Measurements from ENCODE around the gene SH3PXD2B. TPM values are rescaled to one million over a fixed set of nuclear protein-coding genes. Genes with fewer than 3 reads are reported as not detected.
A peak's percentile ranks its signal among the peaks of the same experiment; 100 is the strongest.

SH3PXD2B gene
- total and polyA plus RNA-seq, 2 of the 13 experiments (the other 11 are each of a cell fraction or from before 2014, with no cell fraction given) = 3.4 to 4.6 TPM

DNA sequence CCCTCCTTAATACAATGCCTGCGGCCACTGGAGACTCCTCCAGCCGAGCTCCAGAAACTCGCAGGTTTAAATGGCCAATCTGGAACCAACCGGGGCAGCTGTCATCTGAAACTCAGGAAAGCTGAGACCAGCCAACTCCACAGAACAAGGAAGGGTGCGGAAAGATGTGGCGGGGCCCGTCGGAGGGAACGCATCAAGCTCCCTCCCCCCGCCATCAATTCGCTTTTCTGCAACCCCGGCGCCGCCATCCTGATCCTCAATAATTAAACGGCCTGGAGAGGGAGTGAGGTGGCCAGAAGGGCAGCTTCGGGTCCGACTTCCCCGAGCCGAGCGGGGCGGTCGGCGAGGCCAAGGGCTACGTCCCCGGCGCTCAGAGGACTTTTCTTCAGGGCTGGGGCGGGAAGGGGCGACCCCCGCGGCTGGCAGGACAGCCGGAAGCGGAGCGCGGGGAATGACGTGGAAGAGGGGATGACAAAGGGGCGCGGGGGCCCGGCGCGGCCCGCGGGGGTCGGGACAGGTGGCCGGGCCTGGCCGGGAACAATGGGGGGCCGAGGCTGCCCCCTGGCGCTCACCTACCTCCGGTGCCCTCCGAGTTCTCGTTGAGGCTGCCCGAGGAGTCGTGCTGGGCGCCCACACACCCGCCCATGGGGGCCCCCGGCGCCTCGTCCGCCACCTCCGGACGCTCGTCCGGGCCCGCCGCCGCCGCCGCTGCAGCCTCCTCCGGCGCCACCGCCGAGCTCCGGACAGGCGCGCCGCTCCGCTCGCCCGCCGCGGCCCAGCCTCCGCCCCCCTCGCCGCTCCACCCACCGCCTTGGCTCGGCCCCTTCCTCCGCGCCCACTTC, 171.1 kb downstream of the SH3PXD2B start, which contains the start of gene UBTD2 (continued):
- TF ChIP-seq ZSCAN29 (CRISPR knock-in tag; conservative IDR thresholded peaks at IDR 0.05) (peak; percentile 7; the same call in 1 of the 2 replicates), HCFC1 (IDR thresholded peaks at IDR 0.05; ENCODE audit: low read depth, low read length) (no peak), NFRKB (IDR thresholded peaks at IDR 0.05) (no peak), CAMTA2 (CRISPR knock-in tag; IDR thresholded peaks at IDR 0.05; ENCODE audit: borderline replicate concordance) (no peak), ZNF431 (CRISPR knock-in tag; IDR thresholded peaks at IDR 0.05; ENCODE audit: borderline replicate concordance, low read depth) (0 out of 2 replicates have a peak, but pooled peaks have one; percentile 24), ATRX (CRISPR knock-in tag; IDR thresholded peaks at IDR 0.05; ENCODE audit: borderline replicate concordance) (no peak), KDM5A (IDR thresholded peaks at IDR 0.05; ENCODE audit: borderline replicate concordance, low read length) (no peak), HNRNPL (IDR thresholded peaks at IDR 0.05; ENCODE audit: low read depth, low read length) (0 out of 2 replicates have a peak, but pooled peaks have one; percentile 50), ZMYM3 (CRISPR knock-in tag; IDR thresholded peaks at IDR 0.05) (peak; percentile 48; the same call in 1 of the 2 replicates), CBX2 (IDR thresholded peaks at IDR 0.05; ENCODE audit: low read depth, low read length) (no peak), CBX2 (CRISPR knock-in tag; IDR thresholded peaks at IDR 0.05; ENCODE audit: low read depth) (no peak), FOXM1 (CRISPR knock-in tag; IDR thresholded peaks at IDR 0.05) (no peak), ZNF644 (CRISPR knock-in tag; IDR thresholded peaks at IDR 0.05; ENCODE audit: low read depth) (no peak), PHF20 (CRISPR knock-in tag; IDR thresholded peaks at IDR 0.05) (no peak), ZBTB3 (CRISPR knock-in tag; IDR thresholded peaks at IDR 0.05; ENCODE audit: borderline replicate concordance, low read depth) (no peak), ZNF678 (CRISPR knock-in tag; IDR thresholded peaks at IDR 0.05) (0 out of 2 replicates have a peak, but pooled peaks have one; percentile 78)
- TF ChIP-seq, protein P1, sequence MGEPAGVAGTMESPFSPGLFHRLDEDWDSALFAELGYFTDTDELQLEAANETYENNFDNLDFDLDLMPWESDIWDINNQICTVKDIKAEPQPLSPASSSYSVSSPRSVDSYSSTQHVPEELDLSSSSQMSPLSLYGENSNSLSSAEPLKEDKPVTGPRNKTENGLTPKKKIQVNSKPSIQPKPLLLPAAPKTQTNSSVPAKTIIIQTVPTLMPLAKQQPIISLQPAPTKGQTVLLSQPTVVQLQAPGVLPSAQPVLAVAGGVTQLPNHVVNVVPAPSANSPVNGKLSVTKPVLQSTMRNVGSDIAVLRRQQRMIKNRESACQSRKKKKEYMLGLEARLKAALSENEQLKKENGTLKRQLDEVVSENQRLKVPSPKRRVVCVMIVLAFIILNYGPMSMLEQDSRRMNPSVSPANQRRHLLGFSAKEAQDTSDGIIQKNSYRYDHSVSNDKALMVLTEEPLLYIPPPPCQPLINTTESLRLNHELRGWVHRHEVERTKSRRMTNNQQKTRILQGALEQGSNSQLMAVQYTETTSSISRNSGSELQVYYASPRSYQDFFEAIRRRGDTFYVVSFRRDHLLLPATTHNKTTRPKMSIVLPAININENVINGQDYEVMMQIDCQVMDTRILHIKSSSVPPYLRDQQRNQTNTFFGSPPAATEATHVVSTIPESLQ (CRISPR knock-in tag; conservative IDR thresholded peaks at IDR 0.05) = no peak
- TF ChIP-seq, protein P2, sequence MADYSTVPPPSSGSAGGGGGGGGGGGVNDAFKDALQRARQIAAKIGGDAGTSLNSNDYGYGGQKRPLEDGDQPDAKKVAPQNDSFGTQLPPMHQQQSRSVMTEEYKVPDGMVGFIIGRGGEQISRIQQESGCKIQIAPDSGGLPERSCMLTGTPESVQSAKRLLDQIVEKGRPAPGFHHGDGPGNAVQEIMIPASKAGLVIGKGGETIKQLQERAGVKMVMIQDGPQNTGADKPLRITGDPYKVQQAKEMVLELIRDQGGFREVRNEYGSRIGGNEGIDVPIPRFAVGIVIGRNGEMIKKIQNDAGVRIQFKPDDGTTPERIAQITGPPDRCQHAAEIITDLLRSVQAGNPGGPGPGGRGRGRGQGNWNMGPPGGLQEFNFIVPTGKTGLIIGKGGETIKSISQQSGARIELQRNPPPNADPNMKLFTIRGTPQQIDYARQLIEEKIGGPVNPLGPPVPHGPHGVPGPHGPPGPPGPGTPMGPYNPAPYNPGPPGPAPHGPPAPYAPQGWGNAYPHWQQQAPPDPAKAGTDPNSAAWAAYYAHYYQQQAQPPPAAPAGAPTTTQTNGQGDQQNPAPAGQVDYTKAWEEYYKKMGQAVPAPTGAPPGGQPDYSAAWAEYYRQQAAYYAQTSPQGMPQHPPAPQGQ (CRISPR knock-in tag; IDR thresholded peaks at IDR 0.05; ENCODE audit: borderline replicate concordance) = no peak
- TF ChIP-seq, protein P3, sequence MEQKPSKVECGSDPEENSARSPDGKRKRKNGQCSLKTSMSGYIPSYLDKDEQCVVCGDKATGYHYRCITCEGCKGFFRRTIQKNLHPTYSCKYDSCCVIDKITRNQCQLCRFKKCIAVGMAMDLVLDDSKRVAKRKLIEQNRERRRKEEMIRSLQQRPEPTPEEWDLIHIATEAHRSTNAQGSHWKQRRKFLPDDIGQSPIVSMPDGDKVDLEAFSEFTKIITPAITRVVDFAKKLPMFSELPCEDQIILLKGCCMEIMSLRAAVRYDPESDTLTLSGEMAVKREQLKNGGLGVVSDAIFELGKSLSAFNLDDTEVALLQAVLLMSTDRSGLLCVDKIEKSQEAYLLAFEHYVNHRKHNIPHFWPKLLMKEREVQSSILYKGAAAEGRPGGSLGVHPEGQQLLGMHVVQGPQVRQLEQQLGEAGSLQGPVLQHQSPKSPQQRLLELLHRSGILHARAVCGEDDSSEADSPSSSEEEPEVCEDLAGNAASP (CRISPR knock-in tag; IDR thresholded peaks at IDR 0.05; ENCODE audit: borderline replicate concordance) = no peak
- TF ChIP-seq, protein P4, sequence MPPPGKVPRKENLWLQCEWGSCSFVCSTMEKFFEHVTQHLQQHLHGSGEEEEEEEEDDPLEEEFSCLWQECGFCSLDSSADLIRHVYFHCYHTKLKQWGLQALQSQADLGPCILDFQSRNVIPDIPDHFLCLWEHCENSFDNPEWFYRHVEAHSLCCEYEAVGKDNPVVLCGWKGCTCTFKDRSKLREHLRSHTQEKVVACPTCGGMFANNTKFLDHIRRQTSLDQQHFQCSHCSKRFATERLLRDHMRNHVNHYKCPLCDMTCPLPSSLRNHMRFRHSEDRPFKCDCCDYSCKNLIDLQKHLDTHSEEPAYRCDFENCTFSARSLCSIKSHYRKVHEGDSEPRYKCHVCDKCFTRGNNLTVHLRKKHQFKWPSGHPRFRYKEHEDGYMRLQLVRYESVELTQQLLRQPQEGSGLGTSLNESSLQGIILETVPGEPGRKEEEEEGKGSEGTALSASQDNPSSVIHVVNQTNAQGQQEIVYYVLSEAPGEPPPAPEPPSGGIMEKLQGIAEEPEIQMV (CRISPR knock-in tag; IDR thresholded peaks at IDR 0.05; ENCODE audit: low read depth) = no peak
